ENCODE measurements around the gene PIK3C3.
"Not testable (repeated sequence)": the region's sequence is repeated elsewhere in the genome, so short reads cannot be mapped to it uniquely, and the experiment has no call there.

Gene PIK3C3

GRCh38 chr18:42105394-42105793 is 150.4 kb downstream of the PIK3C3 start:
- no peak overlapping the region for H3K4me3 ChIP-seq (replicated peaks; ENCODE audit: low read depth, low read length)
- no peak for DNase-seq (ENCODE audit: extremely low read depth, low read depth)
- no peak for TF ChIP-seq CTCF (IDR thresholded peaks at IDR 0.05; ENCODE audit: low read depth, low read length, missing control alignments)

GRCh38 chr18:42106784-42107183 is 151.8 kb downstream of the PIK3C3 start:
- no peak overlapping the region for H3K4me3 ChIP-seq (replicated peaks; ENCODE audit: low read depth, low read length)
- no peak for DNase-seq (ENCODE audit: extremely low read depth, low read depth)
- TF ChIP-seq CTCF (IDR thresholded peaks at IDR 0.05; ENCODE audit: low read depth, low read length, missing control alignments), result no peak

- H3K4me3 ChIP-seq (replicated peaks; ENCODE audit: low read depth, low read length), result no peak overlapping the region
- no peak for DNase-seq (ENCODE audit: extremely low read depth, low read depth)
- TF ChIP-seq CTCF (IDR thresholded peaks at IDR 0.05; ENCODE audit: low read depth, low read length, missing control alignments), result no peak
Observed at GRCh38 chr18:42107287-42107686, 152.3 kb downstream of the PIK3C3 start.

- TF ChIP-seq CTCF (IDR thresholded peaks at IDR 0.05; ENCODE audit: low read depth, low read length, missing control alignments), result no peak
- no peak for DNase-seq (ENCODE audit: extremely low read depth, low read depth)
- H3K4me3 ChIP-seq (replicated peaks; ENCODE audit: low read depth, low read length), result no peak overlapping the region
Observed at GRCh38 chr18:42107691-42108450, 152.8 kb downstream of the PIK3C3 start.

GRCh38 chr18:42112147-42112546 is 157.1 kb downstream of the PIK3C3 start:
- not testable (repeated sequence) for H3K4me3 ChIP-seq (replicated peaks; ENCODE audit: low read depth, low read length); DNase-seq (ENCODE audit: extremely low read depth, low read depth)

GRCh38 chr18:42112657-42113420 is 157.8 kb downstream of the PIK3C3 start:
- TF ChIP-seq CTCF (IDR thresholded peaks at IDR 0.05; ENCODE audit: low read depth, low read length, missing control alignments), result no peak
- no peak for DNase-seq (ENCODE audit: extremely low read depth, low read depth)
- no peak overlapping the region for H3K4me3 ChIP-seq (replicated peaks; ENCODE audit: low read depth, low read length)

GRCh38 chr18:42113529-42114191 is 158.6 kb downstream of the PIK3C3 start:
- no peak for DNase-seq (ENCODE audit: extremely low read depth, low read depth)
- TF ChIP-seq CTCF (IDR thresholded peaks at IDR 0.05; ENCODE audit: low read depth, low read length, missing control alignments), result no peak
- no peak overlapping the region for H3K4me3 ChIP-seq (replicated peaks; ENCODE audit: low read depth, low read length)
